Activated gamma-delta T cell treated with anti-CD3 and anti-CD28 coated beads, Interleukin-2, amount 50 U/mL, for 16 hours (primary cell): Measurements from ENCODE around the gene GRIFIN.

Experiments used
- DNase-seq: peaks from one replicate; pipeline ENCODE4 v3.0.0-alpha.2; 2020; ENCODE audit warnings: low read depth

GRIFIN gene

DNA sequence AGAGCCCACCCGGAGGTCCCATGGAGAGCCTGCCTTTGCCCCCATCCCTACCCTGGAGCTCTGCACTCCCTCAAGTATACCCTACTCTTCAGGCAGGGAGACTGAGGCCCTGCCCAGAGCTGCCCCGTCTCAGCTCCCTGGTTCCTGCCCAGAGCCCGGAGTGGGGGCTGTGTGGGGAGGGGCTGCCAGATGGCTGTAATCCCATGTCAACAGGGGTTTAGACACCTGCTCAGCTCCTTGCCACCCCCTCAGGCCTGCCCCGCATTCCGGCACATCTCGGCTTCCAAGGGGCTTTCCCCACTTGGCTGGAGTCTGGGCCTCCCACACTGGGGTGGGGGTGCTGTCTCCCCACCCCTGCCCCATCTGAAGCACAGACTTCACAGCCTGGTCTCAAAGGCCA lies 22.5 kb upstream of the GRIFIN start:
- DNase-seq = no peak

- DNase-seq = no peak
These were observed 21.5 kb upstream of the GRIFIN start for GRCh38 chr7:2497500-2498336.

GRCh38 chr7:2497065-2497464 lies 20.9 kb upstream of the GRIFIN start:
- no peak for DNase-seq

DNA sequence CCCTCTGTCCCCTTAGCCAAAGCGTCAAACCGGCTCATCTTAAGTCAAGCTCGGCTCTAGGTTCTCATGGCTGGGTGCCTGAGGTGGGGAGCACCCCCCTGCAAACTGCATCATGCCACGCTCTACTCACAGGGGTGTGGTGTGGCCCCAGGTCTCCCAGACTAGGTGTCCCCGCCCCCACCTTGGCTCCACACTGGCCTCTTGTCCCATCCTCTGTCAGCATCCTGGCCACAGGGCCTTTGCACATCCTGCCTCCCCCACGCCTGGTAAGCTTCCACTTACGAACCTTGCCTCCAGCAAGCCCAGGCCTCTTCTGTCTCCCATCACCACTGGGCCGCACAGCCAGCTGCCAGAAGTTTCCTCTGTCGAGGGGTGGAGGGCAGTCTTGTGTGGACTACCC lies 20.2 kb upstream of the GRIFIN start:
- DNase-seq = no peak

- DNase-seq = no peak
These were observed 19.5 kb upstream of the GRIFIN start for GRCh38 chr7:2495418-2496299.

DNA sequence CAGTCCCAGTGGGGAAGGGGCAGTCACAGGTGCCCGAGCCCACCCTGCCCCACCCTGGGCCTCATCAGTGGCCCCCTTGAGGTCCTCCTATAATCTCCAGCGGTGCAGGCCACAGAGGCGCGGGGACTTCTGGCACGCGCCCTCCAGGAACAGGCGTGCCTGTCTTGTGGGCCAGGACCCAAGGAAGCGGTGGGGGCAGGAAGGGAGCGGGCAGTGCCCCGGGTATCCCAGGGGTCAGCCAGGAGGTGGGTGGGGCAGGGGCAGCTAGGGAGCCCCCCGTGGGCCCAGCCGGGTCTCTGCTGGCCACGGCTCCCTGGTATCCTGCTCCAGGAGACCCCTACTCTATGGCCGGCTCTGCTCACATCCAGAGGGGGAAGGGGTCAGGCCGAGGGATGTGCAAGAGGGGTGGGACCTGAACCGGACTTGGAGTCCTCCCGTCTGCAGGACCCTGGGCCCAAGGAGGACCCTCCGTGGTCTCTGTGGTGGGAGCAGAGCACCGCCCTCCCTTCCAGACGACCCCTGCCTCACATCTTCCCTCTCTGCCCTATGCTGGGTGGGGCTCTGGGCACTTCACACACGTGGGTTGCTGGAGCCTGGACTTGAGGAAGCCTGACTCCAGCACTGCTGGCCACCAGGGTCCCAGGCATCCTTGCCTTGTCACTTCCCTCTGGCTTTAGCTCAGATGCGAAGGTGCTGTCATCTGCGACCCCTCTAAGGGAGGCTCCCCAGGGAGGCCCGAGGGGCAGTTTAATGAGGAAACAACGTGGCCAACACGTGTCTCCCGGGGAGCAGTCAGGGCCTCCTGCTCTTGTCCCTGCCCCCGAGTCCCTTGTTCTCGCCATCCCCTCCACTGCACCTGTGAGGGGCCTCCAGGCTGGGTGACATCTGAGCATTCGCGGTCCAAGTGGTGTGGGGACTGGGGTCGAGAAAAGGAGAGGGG lies 18.3 kb upstream of the GRIFIN start:
- DNase-seq = no peak

DNA sequence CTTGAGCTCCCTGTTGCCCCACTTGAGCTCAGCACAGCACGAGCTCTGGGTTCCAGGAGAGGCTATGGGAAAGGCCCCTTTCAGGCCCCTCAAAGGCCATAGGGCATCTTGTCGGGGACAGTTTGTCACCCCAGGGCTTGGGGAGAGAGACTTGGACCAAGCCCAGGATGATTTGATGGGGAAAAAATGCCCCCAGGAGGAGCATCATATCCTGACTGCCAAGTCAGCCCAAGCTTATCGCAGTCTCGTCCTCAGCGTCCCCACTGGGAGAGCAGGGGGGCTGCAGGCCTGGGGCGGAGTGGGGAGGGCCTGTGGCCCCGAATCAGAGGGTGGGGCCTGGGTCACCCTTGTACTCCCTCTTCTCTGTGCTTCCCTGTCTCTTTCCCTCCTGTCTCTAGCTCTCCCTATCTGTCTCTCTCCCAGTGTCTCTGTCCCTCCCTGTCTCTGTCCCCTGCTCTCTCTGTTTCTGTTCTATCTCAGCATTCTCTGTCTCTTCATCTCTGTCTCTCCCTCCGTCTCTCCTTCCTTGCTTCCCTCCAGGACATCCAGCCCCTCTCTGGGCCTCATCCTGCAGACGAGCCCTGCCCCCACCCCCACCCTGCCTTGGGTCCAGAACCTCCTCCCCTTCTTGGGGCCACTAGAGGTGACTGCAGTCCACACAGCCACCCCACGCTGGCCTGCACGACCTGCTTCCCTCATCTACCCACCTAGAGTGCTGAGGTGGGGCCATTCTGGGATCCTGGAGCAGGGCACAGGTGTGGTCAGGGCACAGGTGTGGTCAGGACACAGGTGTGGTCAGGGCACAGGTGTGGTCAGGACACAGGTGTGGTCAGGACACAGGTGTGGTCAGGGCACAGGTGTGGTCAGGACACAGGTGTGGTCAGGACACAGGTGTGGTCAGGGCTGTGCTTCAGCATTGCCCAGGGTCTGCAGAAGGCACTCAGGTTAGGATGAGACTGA lies 17.3 kb upstream of the GRIFIN start:
- no peak for DNase-seq

GRCh38 chr7:2492038-2492437 lies 15.8 kb upstream of the GRIFIN start:
- DNase-seq = no peak

GRCh38 chr7:2490181-2490651 lies 14.0 kb upstream of the GRIFIN start:
- DNase-seq = no peak

- DNase-seq = no peak
These were observed 12.5 kb upstream of the GRIFIN start for GRCh38 chr7:2488681-2489080.

- no peak for DNase-seq
These were observed 12.1 kb upstream of the GRIFIN start for GRCh38 chr7:2488272-2488645.

DNA sequence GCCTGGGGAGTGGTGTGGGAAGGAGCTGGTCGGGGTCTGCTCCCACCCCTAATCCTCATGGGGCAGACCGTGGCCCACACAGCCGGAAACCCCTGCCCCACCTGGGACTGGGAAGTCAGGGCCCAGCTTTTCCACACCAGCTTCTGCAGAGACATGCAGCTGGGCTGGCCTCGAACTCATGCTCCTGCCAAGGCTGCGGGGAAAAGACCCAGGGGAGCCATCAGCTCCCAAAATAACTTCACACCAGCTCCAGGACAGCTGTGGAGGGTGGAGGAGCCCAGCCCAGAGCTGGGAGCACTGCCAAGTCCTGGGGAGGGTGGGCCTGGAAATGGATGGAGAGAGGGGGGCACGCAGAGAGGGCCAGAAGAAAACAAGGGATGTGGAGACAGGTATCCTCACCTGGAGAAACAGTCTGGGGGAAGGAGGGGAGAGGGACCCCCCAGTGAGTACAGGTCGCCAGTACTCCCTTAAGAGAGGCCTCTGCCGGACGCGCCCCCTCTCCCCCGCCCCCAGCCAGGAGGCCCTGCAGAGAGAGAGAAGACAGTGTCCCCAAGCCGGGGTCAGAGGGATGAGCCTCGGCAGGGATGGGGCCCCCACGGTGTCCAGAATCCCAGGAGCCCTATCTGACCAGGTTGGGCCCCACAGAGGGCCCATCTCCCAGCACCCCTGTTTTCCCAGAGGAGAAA lies 11.5 kb upstream of the GRIFIN start:
- DNase-seq = no peak

DNA sequence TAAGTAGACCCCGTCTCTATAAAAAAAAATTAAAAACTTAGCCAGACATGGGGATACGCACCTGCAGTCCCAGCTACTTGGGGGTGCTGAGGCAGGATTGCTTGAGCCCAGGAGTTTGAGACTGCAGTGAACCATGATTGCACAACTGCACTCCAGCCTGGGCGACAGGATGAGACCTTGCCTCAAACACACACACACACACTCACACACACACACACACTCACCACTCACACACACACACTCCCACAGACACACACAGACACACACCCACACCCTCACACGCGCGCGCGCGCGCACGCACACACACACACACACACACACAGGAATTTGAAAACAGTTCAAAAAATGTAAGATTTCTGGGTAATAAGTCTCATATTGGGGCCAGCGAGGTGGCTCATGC lies 8.7 kb upstream of the GRIFIN start:
- no peak for DNase-seq

DNA sequence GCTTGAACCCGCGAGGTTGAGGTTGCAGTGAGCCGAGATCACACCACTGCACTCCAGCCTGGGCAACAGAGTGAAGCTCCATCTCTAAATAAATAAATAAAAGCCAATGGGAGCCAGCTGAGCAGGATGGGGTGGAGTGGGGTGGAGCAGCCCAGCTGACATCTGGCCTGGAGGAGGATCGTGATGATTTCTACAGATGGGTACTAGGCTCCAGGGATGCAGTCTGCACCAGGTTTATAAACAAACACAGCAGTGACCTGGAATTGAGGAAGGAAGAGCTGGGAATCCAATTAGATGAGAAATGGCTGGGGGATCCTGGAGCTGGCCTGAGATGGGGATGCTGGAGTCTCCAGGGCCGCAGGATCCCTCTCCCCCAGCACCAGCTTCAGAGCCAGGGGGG lies 7.3 kb upstream of the GRIFIN start:
- no peak for DNase-seq

- DNase-seq = no peak
These were observed 6.7 kb upstream of the GRIFIN start for GRCh38 chr7:2482725-2483451.

- DNase-seq = no peak
These were observed 5.0 kb upstream of the GRIFIN start for GRCh38 chr7:2481195-2481594.

DNA sequence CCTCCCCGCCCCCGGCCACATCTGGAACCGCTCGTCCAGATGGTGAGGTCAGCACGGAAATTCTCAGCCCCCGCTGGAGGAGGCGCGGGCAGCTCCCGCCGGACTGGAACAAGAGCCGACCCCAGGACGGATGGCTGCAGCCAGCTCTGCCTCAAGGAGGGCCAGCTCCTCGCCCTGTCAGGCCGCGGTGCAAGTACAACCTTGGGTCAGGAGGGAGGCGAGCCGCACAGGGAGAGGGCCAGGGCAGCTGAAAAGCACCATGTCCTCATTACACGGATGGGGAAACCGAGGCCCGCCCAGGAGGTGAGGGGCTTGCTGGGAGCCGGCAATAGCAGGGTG lies 3.8 kb upstream of the GRIFIN start:
- DNase-seq = no peak

GRCh38 chr7:2479276-2480069 lies 3.3 kb upstream of the GRIFIN start:
- DNase-seq = no peak

DNA sequence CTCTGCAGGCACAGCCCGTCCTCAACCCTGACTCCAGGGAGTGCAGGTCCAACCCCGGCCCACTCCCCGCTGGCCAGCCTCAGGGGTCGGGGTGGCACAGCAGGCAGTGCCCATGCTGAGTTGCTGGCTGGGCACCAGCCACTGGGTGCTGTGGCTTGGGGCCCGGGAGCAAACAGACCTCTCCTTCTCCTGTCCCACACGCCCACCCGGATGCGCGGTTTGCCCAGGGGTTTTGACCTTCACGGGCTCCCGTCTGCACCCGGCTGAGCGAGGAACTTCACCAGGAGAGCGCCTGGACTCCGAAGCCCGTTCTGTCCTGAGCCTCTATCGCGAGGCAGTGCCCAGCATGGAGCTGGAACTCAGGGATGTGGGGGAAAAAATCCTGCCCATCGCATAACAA lies 2.6 kb upstream of the GRIFIN start:
- no peak for DNase-seq
